ENCODE data around the gene SFR1. TPM values are rescaled to one million over a fixed set of nuclear protein-coding genes. Genes with fewer than 3 reads are reported as not detected.

Gene SFR1
- total RNA-seq, 1 donor = 39.9 TPM

DNA sequence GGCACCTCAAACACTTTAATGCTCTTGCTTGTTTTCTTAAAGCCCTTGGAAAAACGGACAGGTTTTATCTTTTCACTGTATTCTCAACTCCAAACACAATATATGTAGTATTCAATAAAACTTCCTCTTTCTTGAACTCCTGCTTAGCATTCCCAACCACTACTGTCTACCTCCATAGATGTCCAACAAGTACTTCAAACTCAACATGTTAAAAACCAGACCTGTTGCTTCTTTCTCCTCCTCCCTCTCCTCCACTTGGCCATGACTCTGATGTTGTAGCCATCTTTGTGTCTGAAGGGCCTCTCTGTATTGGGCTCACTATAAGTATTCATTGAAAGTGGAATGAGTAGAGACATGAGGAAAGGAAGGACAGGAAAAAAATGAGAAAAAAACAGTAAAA lies 20.1 kb upstream of the SFR1 start:
- TF ChIP-seq CTCF (IDR thresholded peaks at IDR 0.05; ENCODE audit: insufficient read depth, low read length) = no peak
- DNase-seq (ENCODE audit: low read depth) = no peak
- H3K4me3 ChIP-seq (ENCODE audit: low read depth, low read length) = no peak overlapping the region

DNA sequence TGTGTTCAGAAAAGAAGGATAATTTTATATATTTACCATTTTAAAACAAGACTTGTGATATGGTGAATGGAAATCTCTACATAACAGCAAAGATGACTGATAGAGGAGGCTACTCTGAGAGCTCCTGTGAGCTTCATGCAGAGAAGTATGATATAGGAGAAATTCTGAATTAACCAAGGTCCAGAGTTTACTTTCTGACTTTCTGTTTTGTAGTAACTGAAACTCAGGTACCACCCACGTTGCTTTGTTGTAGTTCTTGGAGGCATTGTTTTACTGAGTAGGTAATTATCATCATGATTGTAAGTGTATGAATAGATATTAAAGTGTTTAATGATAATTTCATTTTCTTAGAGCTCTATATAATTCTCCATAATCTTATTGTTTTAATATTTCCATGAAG lies 18.0 kb upstream of the SFR1 start:
- TF ChIP-seq CTCF (IDR thresholded peaks at IDR 0.05; ENCODE audit: insufficient read depth, low read length) = no peak
- no peak for DNase-seq (ENCODE audit: low read depth)
- no peak overlapping the region for H3K4me3 ChIP-seq (ENCODE audit: low read depth, low read length)

- no peak for TF ChIP-seq CTCF (IDR thresholded peaks at IDR 0.05; ENCODE audit: insufficient read depth, low read length)
- DNase-seq (ENCODE audit: low read depth) = no peak
- H3K4me3 ChIP-seq (ENCODE audit: low read depth, low read length) = no peak overlapping the region
Observed at GRCh38 chr10:104104418-104104817, 17.6 kb upstream of the SFR1 start.

GRCh38 chr10:104104926-104105325 lies 17.0 kb upstream of the SFR1 start:
- no peak overlapping the region for H3K4me3 ChIP-seq (ENCODE audit: low read depth, low read length)
- TF ChIP-seq CTCF (IDR thresholded peaks at IDR 0.05; ENCODE audit: insufficient read depth, low read length) = no peak
- DNase-seq (ENCODE audit: low read depth) = no peak

DNA sequence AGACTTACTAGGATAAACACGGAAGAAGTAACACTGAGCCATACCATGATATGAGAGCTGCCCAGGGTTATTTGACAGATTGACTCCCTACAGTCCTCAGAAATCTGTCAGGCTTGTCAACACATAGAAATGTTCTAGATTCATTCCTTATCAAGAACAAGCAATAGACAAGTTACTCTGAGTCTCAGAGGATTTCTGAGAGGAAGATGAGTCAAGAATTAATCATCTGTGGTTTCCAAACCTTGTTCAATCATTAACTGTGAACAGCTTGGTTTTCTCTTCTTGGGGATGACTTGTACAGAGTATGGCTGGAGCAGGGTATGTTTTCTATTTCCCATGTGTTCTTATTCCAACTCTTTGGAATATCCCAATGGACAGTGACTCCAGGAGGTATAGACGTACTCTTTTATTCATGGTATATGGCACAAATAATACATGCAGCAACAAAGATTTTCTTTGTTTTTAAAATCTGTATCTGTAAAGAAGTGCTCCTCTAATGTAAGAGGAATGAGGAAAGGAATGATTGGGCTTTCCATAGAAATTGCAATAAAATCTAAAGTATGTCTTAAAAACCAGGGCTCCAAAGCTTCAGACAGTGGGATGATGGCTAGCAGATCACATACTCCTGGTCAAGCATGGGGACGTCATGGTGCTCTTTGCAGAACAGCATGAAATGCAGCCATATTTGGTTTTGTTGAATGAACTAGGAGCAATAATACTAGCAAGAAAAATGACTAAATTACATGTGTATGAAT lies 11.9 kb upstream of the SFR1 start:
- DNase-seq (ENCODE audit: low read depth) = peak; percentile 88

DNA sequence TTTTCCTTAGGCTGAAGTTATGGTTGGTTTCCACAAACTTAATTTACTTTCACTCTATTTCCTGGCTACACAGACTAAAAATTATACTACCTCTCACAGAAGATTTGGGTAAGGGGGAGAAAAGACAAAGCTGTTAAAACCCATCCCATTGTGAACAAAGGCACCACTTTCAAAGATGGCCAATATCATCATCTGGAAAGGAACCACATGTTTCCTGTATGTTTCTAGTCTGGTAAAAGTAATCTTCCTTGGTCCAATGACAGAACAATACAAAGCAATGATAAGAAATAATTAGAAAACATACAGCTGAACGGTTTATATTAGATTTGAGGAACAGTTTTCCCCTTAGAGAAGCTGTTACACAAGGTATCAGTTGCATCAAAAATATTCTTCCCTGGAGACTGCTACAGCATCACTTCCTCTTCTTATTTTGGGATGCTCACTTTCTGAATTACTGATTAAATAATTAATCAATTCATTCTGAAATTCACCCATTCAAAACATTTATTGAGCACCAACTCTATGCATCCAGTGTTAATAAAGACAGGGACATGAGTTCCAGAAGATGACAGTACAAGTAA lies 8.5 kb upstream of the SFR1 start:
- no peak overlapping the region for H3K4me3 ChIP-seq (ENCODE audit: low read depth, low read length)
- TF ChIP-seq CTCF (IDR thresholded peaks at IDR 0.05; ENCODE audit: insufficient read depth, low read length) = no peak
- DNase-seq (ENCODE audit: low read depth) = no peak

More for the DNA sequence above, 11.9 kb upstream of the SFR1 start:
- TF ChIP-seq CTCF (IDR thresholded peaks at IDR 0.05; ENCODE audit: insufficient read depth, low read length) = no peak
- no peak overlapping the region for H3K4me3 ChIP-seq (ENCODE audit: low read depth, low read length)
